ENCODE data around the gene SLC28A3. TPM values are rescaled to one million over a fixed set of nuclear protein-coding genes. Genes with fewer than 3 reads are reported as not detected.

Gene SLC28A3
- total and polyA plus RNA-seq, 2 experiments from 2014 or later, result not detected

DNA sequence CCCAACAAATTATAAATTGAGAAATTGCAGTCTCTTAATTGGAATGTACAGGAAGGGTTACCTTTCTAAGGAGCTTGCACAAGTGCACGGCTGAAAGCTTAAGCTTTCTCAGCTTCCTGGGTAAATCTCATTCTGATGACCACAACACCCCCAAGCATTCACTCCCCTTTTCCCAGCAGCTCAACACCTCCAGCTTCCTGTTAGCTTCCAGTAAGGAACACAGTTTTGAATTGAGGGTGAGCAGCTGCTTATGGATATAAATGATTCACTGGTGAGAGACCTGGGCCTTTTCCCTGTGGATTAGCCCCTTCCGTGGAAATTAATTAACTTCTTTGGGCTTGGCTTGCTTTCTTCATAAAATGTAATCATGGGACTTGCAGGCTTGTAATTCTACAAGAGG lies 101.2 kb downstream of the SLC28A3 start (continued):
- TF ChIP-seq, protein P1, sequence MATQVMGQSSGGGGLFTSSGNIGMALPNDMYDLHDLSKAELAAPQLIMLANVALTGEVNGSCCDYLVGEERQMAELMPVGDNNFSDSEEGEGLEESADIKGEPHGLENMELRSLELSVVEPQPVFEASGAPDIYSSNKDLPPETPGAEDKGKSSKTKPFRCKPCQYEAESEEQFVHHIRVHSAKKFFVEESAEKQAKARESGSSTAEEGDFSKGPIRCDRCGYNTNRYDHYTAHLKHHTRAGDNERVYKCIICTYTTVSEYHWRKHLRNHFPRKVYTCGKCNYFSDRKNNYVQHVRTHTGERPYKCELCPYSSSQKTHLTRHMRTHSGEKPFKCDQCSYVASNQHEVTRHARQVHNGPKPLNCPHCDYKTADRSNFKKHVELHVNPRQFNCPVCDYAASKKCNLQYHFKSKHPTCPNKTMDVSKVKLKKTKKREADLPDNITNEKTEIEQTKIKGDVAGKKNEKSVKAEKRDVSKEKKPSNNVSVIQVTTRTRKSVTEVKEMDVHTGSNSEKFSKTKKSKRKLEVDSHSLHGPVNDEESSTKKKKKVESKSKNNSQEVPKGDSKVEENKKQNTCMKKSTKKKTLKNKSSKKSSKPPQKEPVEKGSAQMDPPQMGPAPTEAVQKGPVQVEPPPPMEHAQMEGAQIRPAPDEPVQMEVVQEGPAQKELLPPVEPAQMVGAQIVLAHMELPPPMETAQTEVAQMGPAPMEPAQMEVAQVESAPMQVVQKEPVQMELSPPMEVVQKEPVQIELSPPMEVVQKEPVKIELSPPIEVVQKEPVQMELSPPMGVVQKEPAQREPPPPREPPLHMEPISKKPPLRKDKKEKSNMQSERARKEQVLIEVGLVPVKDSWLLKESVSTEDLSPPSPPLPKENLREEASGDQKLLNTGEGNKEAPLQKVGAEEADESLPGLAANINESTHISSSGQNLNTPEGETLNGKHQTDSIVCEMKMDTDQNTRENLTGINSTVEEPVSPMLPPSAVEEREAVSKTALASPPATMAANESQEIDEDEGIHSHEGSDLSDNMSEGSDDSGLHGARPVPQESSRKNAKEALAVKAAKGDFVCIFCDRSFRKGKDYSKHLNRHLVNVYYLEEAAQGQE (IDR thresholded peaks at IDR 0.05; ENCODE audit: unreplicated experiment), result no peak
- TF ChIP-seq CREB1 (CRISPR knock-in tag; IDR thresholded peaks at IDR 0.05; ENCODE audit: low read depth), result no peak

GRCh38 chr9:84238652-84239051 lies 101.9 kb downstream of the SLC28A3 start:
- H3K36me3 Mint-ChIP-seq (ENCODE audit: low read depth), result peaks cover 13% of the 10 kb centered on the region

DNA sequence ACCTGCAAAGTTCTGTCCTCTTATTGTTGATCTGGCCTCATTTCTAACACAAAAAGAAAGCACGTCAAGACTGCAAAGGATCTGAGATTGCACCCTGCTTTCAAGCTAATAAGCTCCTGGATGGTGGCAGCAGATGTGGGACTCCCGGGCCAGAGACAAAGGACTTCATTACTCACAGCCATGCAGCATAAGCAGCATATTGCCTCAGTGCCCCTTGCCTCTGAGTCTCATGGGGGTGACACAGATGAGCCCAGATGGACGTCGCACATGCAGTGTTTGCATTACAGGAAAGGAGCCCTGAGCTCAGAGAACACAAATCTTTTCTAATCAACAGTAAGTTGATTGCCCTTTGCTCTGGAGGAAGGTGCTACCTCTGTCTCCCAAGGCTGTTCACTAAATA lies 105.0 kb downstream of the SLC28A3 start:
- peaks cover 25% of the 10 kb centered on the region for H3K9me3 Mint-ChIP-seq
- peaks cover 13% of the 10 kb centered on the region for H3K36me3 Mint-ChIP-seq (ENCODE audit: low read depth)
- Histone ChIP-seq H3K9me2 (ENCODE audit: insufficient read depth) (peaks cover 2% of the 10 kb centered on the region; the same call in 1 of the 2 replicates), H2AFZ (0 out of 2 replicates have a peak overlapping the region, but pooled peaks have one; percentile 24), H3K4me2 (no peak overlapping the region), H3K4me1 (ENCODE audit: insufficient read depth) (no peaks in the 10 kb centered on the region), H3F3A (replicated peaks; ENCODE audit: low read depth) (no peaks in the 10 kb centered on the region), H4K20me1 (replicated peaks; ENCODE audit: insufficient read depth) (no peaks in the 10 kb centered on the region), H3K27me3 (ENCODE audit: insufficient read depth) (no peaks in the 10 kb centered on the region), H3K36me3 (ENCODE audit: insufficient read depth) (no peaks in the 10 kb centered on the region), H3K79me2 (replicated peaks; ENCODE audit: insufficient read depth) (no peaks in the 10 kb centered on the region), H3K4me3 (no peak overlapping the region), H3K27ac (ENCODE audit: low read depth) (no peak overlapping the region)
- no peak for ATAC-seq
- DNase-seq (ENCODE audit: low spot score), result no peak
- H3K4me3 Mint-ChIP-seq, result no peak overlapping the region
- H3K27ac Mint-ChIP-seq, result no peak overlapping the region
- TF ChIP-seq POLR2AphosphoS5 (IDR thresholded peaks at IDR 0.05; ENCODE audit: low read depth) (no peak), ZNF114 (CRISPR knock-in tag; IDR thresholded peaks at IDR 0.05) (no peak), EZH2phosphoT487 (IDR thresholded peaks at IDR 0.05; ENCODE audit: unreplicated experiment) (no peak), ZNF331 (CRISPR knock-in tag; IDR thresholded peaks at IDR 0.05; ENCODE audit: low read depth) (no peak)
- TF ChIP-seq, protein P2, sequence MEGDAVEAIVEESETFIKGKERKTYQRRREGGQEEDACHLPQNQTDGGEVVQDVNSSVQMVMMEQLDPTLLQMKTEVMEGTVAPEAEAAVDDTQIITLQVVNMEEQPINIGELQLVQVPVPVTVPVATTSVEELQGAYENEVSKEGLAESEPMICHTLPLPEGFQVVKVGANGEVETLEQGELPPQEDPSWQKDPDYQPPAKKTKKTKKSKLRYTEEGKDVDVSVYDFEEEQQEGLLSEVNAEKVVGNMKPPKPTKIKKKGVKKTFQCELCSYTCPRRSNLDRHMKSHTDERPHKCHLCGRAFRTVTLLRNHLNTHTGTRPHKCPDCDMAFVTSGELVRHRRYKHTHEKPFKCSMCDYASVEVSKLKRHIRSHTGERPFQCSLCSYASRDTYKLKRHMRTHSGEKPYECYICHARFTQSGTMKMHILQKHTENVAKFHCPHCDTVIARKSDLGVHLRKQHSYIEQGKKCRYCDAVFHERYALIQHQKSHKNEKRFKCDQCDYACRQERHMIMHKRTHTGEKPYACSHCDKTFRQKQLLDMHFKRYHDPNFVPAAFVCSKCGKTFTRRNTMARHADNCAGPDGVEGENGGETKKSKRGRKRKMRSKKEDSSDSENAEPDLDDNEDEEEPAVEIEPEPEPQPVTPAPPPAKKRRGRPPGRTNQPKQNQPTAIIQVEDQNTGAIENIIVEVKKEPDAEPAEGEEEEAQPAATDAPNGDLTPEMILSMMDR (conservative IDR thresholded peaks at IDR 0.05; ENCODE audit: low read depth in 2 of 2), result no peak
- TF ChIP-seq, protein P1 (IDR thresholded peaks at IDR 0.05; ENCODE audit: unreplicated experiment), result no peak
- H3K4me1 Mint-ChIP-seq, result peaks cover 10% of the 10 kb centered on the region
- H3K27me3 Mint-ChIP-seq (ENCODE audit: insufficient read depth, low read depth, poor library complexity), result peaks cover 2% of the 10 kb centered on the region

More at GRCh38 chr9:84238652-84239051, 101.9 kb downstream of the SLC28A3 start:
- Mint-ChIP-seq H3K9me3 (peaks cover 25% of the 10 kb centered on the region), H3K27ac (no peak overlapping the region), H3K27me3 (ENCODE audit: insufficient read depth, low read depth, poor library complexity) (peaks cover 2% of the 10 kb centered on the region), H3K4me3 (no peak overlapping the region), H3K4me1 (no peaks in the 10 kb centered on the region)
- Histone ChIP-seq H3K36me3 (ENCODE audit: insufficient read depth) (no peaks in the 10 kb centered on the region), H3K27ac (ENCODE audit: low read depth) (no peak overlapping the region), H3F3A (replicated peaks; ENCODE audit: low read depth) (no peaks in the 10 kb centered on the region), H4K20me1 (replicated peaks; ENCODE audit: insufficient read depth) (no peaks in the 10 kb centered on the region), H2AFZ (peak overlapping the region; percentile 76; the same call in 1 of the 2 replicates), H3K79me2 (replicated peaks; ENCODE audit: insufficient read depth) (no peaks in the 10 kb centered on the region), H3K9me2 (ENCODE audit: insufficient read depth) (peaks cover 2% of the 10 kb centered on the region; the same call in 1 of the 2 replicates), H3K4me2 (no peak overlapping the region), H3K4me3 (no peak overlapping the region), H3K4me1 (ENCODE audit: insufficient read depth) (no peaks in the 10 kb centered on the region), H3K27me3 (ENCODE audit: insufficient read depth) (no peaks in the 10 kb centered on the region)
- ATAC-seq (no peak), DNase-seq (ENCODE audit: low spot score) (no peak)
- no peak for TF ChIP-seq EZH2 (IDR thresholded peaks at IDR 0.05; ENCODE audit: low read depth, unreplicated experiment)
- TF ChIP-seq, protein P2 (conservative IDR thresholded peaks at IDR 0.05; ENCODE audit: low read depth in 2 of 2), result 0 out of 4 replicates have a peak, but pooled peaks have one; percentile 11 to 12

Data from GM23338 (cell line).